Raji (cell line): ENCODE measurements around the gene THRB.

Experiments used
- POLR2A ChIP-seq: IDR thresholded peaks from 2 replicates; pipeline ENCODE4 v1.6.1; 2011; ENCODE audit warnings: low read depth, low read length, control low read depth; ENCODE audit not compliant: insufficient read depth

The THRB gene

DNA sequence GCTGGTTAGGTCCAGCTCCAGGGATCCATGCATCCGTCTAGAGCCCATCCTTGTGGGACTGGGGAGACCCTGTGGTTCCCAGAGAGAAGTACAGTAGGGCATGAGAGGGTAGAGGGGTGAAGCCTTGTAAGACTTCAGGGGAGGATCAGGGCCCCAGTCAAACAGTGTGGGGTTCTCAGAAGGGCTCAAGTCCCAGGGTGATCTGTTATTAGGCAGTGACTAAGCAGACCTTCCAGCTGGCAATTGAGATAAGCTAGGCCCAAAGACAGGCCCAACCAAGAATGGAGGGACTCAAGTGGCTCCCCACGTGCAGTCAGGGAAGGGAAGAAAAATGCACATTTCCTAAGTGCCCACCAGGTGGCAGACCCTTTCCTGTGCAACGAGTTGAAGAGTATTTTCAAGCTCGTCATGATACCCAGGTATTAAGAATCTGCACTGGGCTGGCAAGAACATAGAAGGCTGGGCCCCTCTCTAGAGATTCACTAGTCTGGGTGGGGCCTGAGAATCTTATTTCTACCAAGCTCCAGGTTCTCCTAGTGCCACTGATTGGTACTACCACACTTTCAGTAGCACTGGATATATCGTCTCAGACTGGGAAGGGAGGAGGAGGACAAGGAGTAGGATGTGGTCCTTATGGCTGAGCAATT lies 308.8 kb downstream of the THRB start:
- no peak for TF ChIP-seq POLR2A

DNA sequence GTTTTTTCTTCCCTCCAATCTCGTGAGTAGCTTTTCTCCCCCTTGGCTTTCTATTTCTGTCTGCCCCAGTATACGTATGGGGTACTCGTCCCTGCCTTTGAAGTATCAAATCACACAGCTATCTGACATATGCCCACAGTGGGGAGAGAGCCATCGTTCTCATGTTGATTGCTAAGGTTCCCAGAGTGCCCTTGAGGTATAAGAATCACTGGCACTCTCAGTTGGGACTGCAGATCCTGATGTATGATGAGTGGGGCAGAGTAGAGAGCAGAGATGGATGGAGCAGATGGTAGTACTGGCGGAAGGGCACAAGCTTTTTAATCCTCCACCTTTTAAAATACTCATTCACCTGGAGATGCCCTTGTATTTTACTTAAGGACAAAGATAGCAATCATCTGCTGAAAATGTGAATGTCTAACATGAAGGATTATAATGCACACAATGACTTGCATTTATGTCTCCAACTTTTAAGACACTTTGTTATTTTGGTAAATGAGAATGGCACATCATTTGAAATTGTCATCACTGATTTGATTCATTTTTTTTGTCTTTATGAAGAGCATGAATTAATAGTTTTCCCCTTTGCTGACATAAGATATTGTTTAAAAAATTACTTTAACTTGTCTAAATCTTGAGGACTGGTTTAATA lies 310.0 kb downstream of the THRB start:
- TF ChIP-seq POLR2A, result no peak

DNA sequence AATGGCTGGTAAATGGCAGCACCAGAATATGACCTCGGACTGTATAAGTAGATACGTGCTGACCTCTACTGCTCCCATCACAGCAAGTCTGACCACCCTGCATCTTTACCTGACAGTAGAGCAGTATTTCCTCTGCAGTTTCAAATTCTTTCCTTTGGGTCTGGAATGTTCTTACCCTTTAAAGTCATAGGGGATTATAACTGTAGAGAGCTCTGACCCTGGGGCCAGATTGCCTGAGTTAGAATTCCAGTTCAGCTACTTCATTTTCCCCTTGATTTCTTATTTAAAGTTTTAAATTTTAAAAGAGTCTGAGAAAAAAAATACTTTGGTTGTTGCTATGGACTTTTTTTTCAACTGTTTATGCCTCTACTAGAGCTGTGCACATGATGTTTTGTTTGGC lies 311.9 kb downstream of the THRB start:
- no peak for TF ChIP-seq POLR2A

DNA sequence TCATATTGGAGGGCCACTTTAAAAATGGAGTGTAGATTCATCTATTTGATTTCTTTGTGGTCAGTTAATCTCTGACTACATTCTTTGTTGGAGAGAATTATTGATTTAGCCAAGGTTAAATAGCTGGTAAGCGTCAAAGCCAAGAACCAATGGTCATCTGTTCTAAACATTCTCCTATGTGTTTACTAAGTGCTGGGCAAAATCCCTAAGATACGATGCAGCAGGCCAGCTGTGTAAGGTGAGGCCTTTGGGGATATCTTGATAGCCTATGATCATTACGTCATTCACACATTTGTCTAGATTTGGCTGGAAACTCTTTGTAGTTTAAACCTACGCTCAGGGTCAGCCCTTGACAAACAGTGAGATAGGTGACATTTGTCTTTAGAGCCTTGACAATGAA lies 313.4 kb downstream of the THRB start:
- no peak for TF ChIP-seq POLR2A

DNA sequence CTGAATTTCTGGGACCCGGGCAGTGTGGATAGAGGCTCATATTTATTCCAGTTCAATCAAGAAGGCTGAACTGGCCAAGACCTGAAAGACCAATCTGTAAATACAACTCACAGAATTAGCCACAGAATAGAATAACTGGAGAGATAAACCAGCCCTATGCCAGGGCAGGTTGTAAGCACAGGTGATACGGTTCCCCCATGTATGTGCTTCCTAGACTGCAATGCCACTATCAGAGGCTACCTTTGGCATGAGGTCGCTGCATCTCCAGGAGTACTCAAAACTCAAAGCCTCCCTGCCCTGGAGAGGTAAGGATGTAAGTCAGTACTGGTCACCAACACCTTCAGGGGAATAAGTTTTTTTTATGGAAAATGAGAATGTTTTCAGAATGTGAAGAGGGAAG lies 314.0 kb downstream of the THRB start:
- TF ChIP-seq POLR2A, result no peak

DNA sequence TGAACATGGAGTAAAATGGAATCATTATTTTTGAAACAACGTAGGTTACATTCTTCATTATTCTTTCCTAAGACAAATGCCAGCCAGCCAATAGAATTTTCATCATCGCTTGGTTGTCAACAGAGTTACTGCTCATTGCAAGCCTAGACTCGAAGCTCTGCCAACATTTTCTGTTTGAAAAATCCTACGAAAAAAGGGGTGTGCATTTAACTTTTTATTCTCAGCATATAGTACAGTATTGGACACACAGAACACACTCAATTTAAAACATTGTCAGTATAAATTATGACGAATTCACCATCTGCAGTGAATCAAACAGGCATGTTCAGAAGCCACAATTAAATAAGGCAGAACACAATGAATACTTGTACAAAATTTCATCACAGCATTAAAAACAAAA lies 317.4 kb downstream of the THRB start:
- TF ChIP-seq POLR2A, result no peak

DNA sequence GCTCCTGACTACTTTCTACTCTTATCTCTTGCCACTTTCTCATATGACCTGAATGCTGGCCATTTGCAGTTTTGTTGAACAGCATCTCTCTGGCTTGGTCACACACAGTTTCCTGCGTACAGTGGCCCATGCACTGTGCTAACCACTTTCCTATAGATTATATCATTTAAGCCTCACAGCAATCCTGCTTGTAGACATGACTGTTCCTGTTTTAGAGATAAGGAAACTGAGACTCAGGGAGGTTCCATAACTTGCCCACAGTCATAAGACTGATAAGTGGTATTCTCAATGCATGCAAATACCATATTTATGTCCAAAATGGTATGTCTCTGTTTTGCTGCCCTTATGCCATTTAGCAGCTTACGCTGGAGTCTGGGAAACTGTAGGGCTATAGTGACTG lies 320.0 kb downstream of the THRB start:
- TF ChIP-seq POLR2A, result no peak

DNA sequence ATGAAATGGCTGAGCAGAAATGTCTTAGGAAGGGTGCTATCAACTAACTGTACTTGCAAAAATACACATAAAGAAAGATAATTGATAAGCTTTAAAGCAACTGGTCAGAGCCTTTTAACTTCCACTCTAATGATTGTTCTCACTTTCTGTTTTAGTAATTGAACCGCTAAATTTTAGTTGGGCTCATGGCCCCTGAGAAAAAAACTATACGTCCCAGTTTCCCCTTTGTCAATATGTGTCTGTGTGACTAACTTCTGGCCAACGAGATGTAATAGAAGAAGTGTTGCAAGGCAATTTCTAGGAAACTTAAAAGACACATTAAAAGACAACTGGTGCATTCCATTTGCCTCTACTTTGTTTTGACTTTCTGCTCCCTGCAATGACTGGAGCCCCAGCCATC lies 325.7 kb downstream of the THRB start:
- no peak for TF ChIP-seq POLR2A

DNA sequence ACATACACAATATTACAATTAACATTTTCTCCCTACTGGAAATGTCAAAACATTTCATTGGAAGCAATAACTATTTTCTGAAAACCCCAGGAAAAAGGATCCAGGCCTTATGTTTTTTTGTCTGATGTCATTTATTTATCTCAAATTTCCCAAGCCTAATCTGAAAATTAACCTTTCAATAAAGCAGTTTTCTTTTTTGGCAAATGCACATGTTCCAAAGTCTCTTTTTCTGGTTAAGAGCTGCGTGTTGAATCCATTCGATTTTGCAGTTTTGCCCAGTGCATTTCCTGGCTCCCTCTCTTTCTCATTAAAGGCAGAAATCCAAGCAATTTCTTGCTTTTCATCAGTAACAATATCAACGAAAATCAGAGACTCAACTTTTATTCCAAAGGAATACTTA lies 327.2 kb downstream of the THRB start:
- TF ChIP-seq POLR2A, result no peak

DNA sequence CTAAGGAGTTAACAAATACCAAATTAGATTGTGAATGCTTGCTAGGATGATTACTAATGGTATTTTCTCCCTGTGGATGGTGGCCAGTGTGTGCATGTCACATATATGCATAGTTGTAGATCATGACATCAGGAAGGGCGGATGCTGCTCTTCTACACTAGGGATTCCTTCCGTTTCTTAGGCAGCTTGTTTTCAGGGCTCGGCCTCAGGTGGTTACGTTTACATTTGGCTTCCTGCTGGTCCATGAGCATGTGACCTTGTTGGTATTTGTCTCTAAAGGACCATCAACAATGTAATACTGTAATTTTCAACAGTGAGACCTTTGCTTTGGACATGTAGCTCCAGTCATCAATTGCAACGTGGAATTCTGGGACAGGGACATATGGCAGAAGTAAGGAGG lies 328.1 kb downstream of the THRB start:
- TF ChIP-seq POLR2A, result no peak

DNA sequence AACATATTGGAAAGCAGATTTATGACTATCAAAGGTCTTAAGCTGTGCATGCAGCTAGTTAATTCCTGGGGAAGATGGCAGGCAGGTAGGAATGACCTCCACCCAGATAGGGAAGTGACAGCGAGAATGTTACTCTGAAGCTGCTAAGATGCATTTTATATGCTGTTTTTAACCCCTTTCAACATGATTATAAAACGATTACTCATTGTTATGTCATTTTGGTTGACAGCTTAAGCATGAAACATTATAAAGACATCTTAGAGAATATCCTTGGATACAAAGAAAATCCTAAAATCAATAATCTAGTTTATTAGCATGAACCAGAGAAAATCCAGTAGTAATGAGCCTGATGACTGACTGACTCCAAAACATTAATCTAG lies 329.1 kb downstream of the THRB start:
- no peak for TF ChIP-seq POLR2A

DNA sequence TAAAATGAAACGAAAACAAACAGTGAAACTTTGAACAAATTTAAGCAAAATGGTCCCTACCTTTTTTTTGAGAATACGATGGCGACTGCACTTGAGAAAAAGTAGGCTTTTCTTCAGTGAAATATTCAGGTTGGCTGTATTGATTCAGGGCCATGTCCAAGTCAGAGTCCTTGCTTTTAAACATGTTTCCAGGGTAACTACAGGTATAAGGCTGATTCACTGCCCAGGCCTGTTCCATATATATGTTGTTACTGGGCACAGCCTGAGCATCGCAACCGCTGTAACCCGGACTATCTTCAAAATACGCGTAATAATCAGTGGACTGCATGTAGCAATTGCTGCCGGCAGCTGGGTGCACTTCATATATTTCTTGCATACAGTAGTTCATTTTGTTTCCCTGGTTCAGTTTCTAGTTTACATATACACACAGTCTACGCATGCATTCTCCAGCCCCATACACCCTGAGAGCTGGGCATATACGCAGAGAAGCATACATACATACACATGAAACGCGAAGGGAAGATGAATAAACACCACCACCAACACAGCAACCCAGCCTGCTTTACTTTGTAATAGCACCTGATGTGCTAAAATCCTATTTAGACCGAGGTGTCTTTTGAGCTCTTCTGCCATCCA lies 329.6 kb downstream of the THRB start:
- TF ChIP-seq POLR2A, result no peak

DNA sequence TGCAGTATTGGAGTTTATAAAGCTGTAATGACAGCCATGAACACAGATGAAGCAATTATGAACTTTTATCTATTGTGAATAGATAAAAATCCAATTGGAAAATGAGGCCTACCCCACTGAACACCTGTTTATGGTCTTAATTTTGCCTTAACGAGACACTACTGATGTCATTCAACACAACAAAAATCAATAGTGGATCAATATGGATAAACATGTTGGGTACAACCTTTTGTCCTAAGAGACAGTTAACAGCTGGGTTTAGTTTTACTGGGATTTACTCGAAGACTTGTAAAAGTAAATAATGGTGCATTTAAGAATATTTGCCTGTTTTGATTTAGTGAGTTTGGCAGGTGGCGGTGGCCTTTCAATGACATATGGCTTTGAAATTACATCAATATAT lies 331.7 kb downstream of the THRB start:
- no peak for TF ChIP-seq POLR2A

DNA sequence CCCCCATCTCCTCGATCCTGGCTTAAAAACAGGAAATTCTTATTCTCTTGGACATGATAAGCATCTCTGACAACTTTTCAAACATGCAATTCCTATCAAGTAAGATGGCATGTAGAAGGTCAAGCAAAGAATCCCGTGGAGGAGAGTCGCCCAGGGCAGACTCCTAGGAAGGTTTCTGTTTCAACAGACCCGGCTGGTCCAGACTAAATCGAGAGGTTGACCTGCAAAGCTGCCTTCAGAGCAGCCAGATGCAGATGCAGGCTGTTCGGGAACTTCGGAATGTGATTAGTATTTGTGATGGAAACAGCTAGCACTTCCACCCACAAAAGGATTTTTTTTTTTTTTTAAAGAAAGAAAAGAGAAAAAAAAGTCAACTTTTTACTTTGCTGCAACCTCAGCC lies 332.8 kb downstream of the THRB start:
- no peak for TF ChIP-seq POLR2A

DNA sequence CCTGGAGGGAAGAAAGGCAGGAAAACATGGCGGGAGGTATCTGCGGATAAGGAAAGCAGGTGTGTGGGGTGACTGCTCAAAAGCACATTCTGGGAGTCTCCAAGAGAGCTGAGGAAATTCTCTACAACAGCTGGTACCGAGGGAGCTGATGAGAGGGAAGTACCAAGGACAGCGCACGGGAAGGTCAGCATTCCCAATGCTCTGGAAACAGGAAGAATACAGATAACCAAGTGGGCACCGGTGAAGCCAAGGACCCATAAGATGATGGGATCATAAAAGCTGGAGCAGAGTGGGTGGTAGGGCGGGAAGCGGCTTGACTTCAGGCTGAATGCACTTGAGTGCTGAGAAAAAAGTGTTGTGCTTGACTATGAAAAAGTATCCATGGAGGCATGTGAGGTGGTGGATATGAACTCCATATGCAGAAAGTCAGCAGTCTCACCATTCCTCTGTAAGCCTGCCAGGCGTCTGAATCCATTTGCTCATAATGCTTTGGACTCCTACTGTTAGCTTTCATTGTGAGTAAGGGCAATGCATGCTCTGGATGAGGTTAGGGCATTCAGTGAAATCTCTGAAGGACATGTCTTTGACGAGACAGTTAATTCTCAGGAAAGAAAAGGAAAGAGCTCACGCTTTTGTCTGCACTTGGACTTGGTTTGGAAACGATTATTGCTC lies 334.1 kb downstream of the THRB start:
- TF ChIP-seq POLR2A, result no peak
